Activated effector memory CD4-positive, alpha-beta T cell treated with Interleukin-2 at 50 U/mL for 16 hours (primary cell): ENCODE data around the gene TEX11.
"Not testable (repeated sequence)": the region's sequence is repeated elsewhere in the genome, so short reads cannot be mapped to it uniquely, and the experiment has no call there.

Experiments
- DNase-seq: peaks from one replicate; pipeline ENCODE4 v3.0.0-alpha.2; 2020

TEX11 gene

GRCh38 chrX:70577442-70577841 is 331.1 kb downstream of the TEX11 start:
- DNase-seq: no peak

GRCh38 chrX:70569922-70570576 is 338.5 kb downstream of the TEX11 start:
- not testable (repeated sequence) for DNase-seq

- no peak for DNase-seq
These were observed 353.6 kb downstream of the TEX11 start for GRCh38 chrX:70554948-70555347.

GRCh38 chrX:70554523-70554922 is 354.0 kb downstream of the TEX11 start:
- DNase-seq: no peak

- DNase-seq: no peak
These were observed 354.4 kb downstream of the TEX11 start for GRCh38 chrX:70554081-70554480.

- no peak for DNase-seq
These were observed 355.0 kb downstream of the TEX11 start for GRCh38 chrX:70553516-70553915.

- no peak for DNase-seq
These were observed 356.3 kb downstream of the TEX11 start for GRCh38 chrX:70552130-70552704.

- DNase-seq: no peak
These were observed 359.1 kb downstream of the TEX11 start for GRCh38 chrX:70549429-70549828.

GRCh38 chrX:70535198-70535597 is 373.3 kb downstream of the TEX11 start:
- no peak for DNase-seq

- DNase-seq: no peak
These were observed 380.7 kb downstream of the TEX11 start for GRCh38 chrX:70527610-70528345.

- DNase-seq: no peak
These were observed 381.5 kb downstream of the TEX11 start for GRCh38 chrX:70527053-70527452.

GRCh38 chrX:70525733-70526132 is 382.8 kb downstream of the TEX11 start:
- no peak for DNase-seq

- DNase-seq: not testable (repeated sequence)
These were observed 392.8 kb downstream of the TEX11 start for GRCh38 chrX:70515692-70516091.

GRCh38 chrX:70515270-70515669 is 393.2 kb downstream of the TEX11 start:
- DNase-seq: not testable (repeated sequence)

GRCh38 chrX:70509078-70509477 is 399.4 kb downstream of the TEX11 start:
- no peak for DNase-seq

GRCh38 chrX:70508296-70508911 is 400.1 kb downstream of the TEX11 start:
- DNase-seq: no peak

- DNase-seq: no peak
These were observed 403.1 kb downstream of the TEX11 start for GRCh38 chrX:70505451-70505841.

- no peak for DNase-seq
These were observed 403.6 kb downstream of the TEX11 start for GRCh38 chrX:70504772-70505450.

GRCh38 chrX:70500826-70501225 is 407.7 kb downstream of the TEX11 start:
- no peak for DNase-seq

GRCh38 chrX:70498129-70498528 is 410.4 kb downstream of the TEX11 start:
- no peak for DNase-seq

- DNase-seq: no peak
These were observed 411.5 kb downstream of the TEX11 start for GRCh38 chrX:70497026-70497425.

GRCh38 chrX:70496491-70496890 is 412.0 kb downstream of the TEX11 start:
- DNase-seq: no peak

GRCh38 chrX:70494441-70494840 is 414.1 kb downstream of the TEX11 start:
- no peak for DNase-seq
